Non-pigmented ciliary epithelial cell (primary cell): ENCODE measurements around the gene LRRC75A.
"Not testable (repeated sequence)": the region's sequence is repeated elsewhere in the genome, so short reads cannot be mapped to it uniquely, and the experiment has no call there.

Source experiments
- DNase-seq: peaks from one replicate; pipeline ENCODE4 v3.0.0-alpha.2; 2010; ENCODE audit warnings: low read depth

LRRC75A gene

GRCh38 chr17:16450028-16450427 is 42.0 kb downstream of the LRRC75A start:
- DNase-seq: no peak

- no peak for DNase-seq
Observed at GRCh38 chr17:16449121-16449570, 42.8 kb downstream of the LRRC75A start.

GRCh38 chr17:16448490-16448889 is 43.5 kb downstream of the LRRC75A start:
- no peak for DNase-seq

GRCh38 chr17:16447676-16448075 is 44.3 kb downstream of the LRRC75A start:
- no peak for DNase-seq

- no peak for DNase-seq
Observed at GRCh38 chr17:16446338-16446983, 45.5 kb downstream of the LRRC75A start.

GRCh38 chr17:16444258-16444886 is 47.6 kb downstream of the LRRC75A start:
- no peak for DNase-seq

GRCh38 chr17:16443511-16444257 is 48.3 kb downstream of the LRRC75A start:
- no peak for DNase-seq

- DNase-seq: no peak
Observed at GRCh38 chr17:16442594-16443510, 49.1 kb downstream of the LRRC75A start.

GRCh38 chr17:16442141-16442540 is 49.9 kb downstream of the LRRC75A start:
- no peak for DNase-seq

- DNase-seq: no peak
Observed at GRCh38 chr17:16440901-16441629, 50.9 kb downstream of the LRRC75A start.

- not testable (repeated sequence) for DNase-seq
Observed at GRCh38 chr17:16440354-16440753, 51.6 kb downstream of the LRRC75A start.

- DNase-seq: no peak
Observed at GRCh38 chr17:16439811-16440351, 52.1 kb downstream of the LRRC75A start.

- DNase-seq: no peak
Observed at GRCh38 chr17:16439303-16439791, 52.6 kb downstream of the LRRC75A start.

- peak; percentile 99 for DNase-seq
Observed at GRCh38 chr17:16438557-16439302, 53.3 kb downstream of the LRRC75A start.

- no peak for DNase-seq
Observed at GRCh38 chr17:16438173-16438556, 53.8 kb downstream of the LRRC75A start.

- DNase-seq: no peak
Observed at GRCh38 chr17:16437083-16437482, 54.9 kb downstream of the LRRC75A start.

- no peak for DNase-seq
Observed at GRCh38 chr17:16435925-16436886, 55.8 kb downstream of the LRRC75A start.

GRCh38 chr17:16434662-16435061 is 57.3 kb downstream of the LRRC75A start:
- no peak for DNase-seq

- no peak for DNase-seq
Observed at GRCh38 chr17:16433514-16433913, 58.5 kb downstream of the LRRC75A start.
